Neural progenitor cell (in vitro differentiated cells): ENCODE data around the gene FSCN2. TPM values are rescaled to one million over a fixed set of nuclear protein-coding genes. Genes with fewer than 3 reads are reported as not detected.

Experiments used
- DNase-seq: peaks from one replicate; pipeline ENCODE4 v3.0.0-alpha.2; 2016; ENCODE audit warnings: low spot score
- H2AFZ ChIP-seq: fragments of 200-600 bp; sonication (generic); replicated peaks from 2 replicates; pipeline ENCODE4 v1.6.1; 2016; ENCODE audit warnings: antibody characterized with exemption
- H3F3A ChIP-seq: fragments of 200-600 bp; sonication (generic); 2 replicates; pipeline ENCODE4 v1.6.1; 2016; ENCODE audit warnings: antibody characterized with exemption, low read depth
- H3K27ac ChIP-seq: fragments of 200-600 bp; sonication (generic); 2 replicates; pipeline ENCODE4 v1.5.1; 2016; ENCODE audit warnings: mild to moderate bottlenecking
- H3K27me3 ChIP-seq: fragments of 200-600 bp; sonication (generic); 2 replicates; pipeline ENCODE4 v1.6.1; 2016; ENCODE audit warnings: mild to moderate bottlenecking, moderate library complexity
- H3K36me3 ChIP-seq: fragments of 200-600 bp; sonication (generic); 2 replicates; pipeline ENCODE4 v1.5.1; 2016
- H3K4me1 ChIP-seq: fragments of 200-600 bp; sonication (generic); 2 replicates; pipeline ENCODE4 v1.6.1; 2016; ENCODE audit warnings: mixed run types
- H3K4me2 ChIP-seq: fragments of 200-600 bp; sonication (generic); 2 replicates; pipeline ENCODE4 v1.6.1; 2016
- H3K4me3 ChIP-seq: fragments of 200-600 bp; sonication (generic); 2 replicates; pipeline ENCODE4 v1.5.1; 2016
- H3K79me2 ChIP-seq: fragments of 200-600 bp; sonication (generic); 2 replicates; pipeline ENCODE4 v1.6.1; 2016; ENCODE audit warnings: low read depth
- H3K9ac ChIP-seq: fragments of 200-600 bp; sonication (generic); 2 replicates; pipeline ENCODE4 v1.6.1; 2016
- H3K9me3 ChIP-seq: fragments of 200-600 bp; sonication (generic); 2 replicates; pipeline ENCODE4 v1.5.1; 2016; ENCODE audit warnings: low read depth
- H4K20me1 ChIP-seq: fragments of 200-600 bp; sonication (generic); 2 replicates; pipeline ENCODE4 v1.6.1; 2016; ENCODE audit warnings: low read depth
- H3K27ac Mint-ChIP-seq: 3 replicates; pipeline ENCODE4 v1.8.0; 2021; ENCODE audit warnings: mixed read lengths
- H3K27me3 Mint-ChIP-seq: 2 replicates; pipeline ENCODE4 v1.8.0; 2022; ENCODE audit warnings: low read depth, mild to moderate bottlenecking, inconsistent platforms, moderate library complexity, mixed read lengths; ENCODE audit not compliant: insufficient read depth
- H3K36me3 Mint-ChIP-seq: 3 replicates; pipeline ENCODE4 v1.8.0; 2021; ENCODE audit warnings: mixed read lengths
- H3K4me1 Mint-ChIP-seq: 3 replicates; pipeline ENCODE4 v1.8.0; 2021; ENCODE audit warnings: mixed read lengths
- H3K4me3 Mint-ChIP-seq: 3 replicates; pipeline ENCODE4 v1.8.0; 2021; ENCODE audit warnings: mild to moderate bottlenecking, moderate library complexity, mixed read lengths
- H3K9me3 Mint-ChIP-seq: 3 replicates; pipeline ENCODE4 v1.8.0; 2020; ENCODE audit warnings: mixed read lengths
- EZH2 ChIP-seq: fragments of 200-600 bp; sonication (generic); IDR thresholded peaks from 2 replicates; pipeline ENCODE4 v1.6.1; 2017; ENCODE audit warnings: antibody characterized with exemption, mild to moderate bottlenecking, moderate library complexity
- EZH2phosphoT487 ChIP-seq: fragments of 200-600 bp; sonication (generic); IDR thresholded peaks from 2 replicates; pipeline ENCODE4 v1.6.1; 2017; ENCODE audit warnings: antibody characterized with exemption
- total RNA-seq: library from RNA; depleted of rRNA; stranded (reverse); fragments of >200 nt; gene quantifications from 2 replicates; pipeline ENCODE4 v1.2.3, GENCODE V29; 2015; ENCODE audit warnings: low replicate concordance
- TF ChIP-seq, protein P1 (sequence below): fragments of 200-600 bp; sonication (generic); IDR thresholded peaks from 2 replicates; pipeline ENCODE4 v1.5.1; 2017; ENCODE audit warnings: antibody characterized with exemption, mild to moderate bottlenecking

Gene FSCN2
- total RNA-seq, 1 donor from 2014 or later = not detected

- Histone ChIP-seq H3K36me3 (no peaks in the 10 kb centered on the region), H3K9me3 (no peaks in the 10 kb centered on the region), H2AFZ (no peak overlapping the region), H4K20me1 (peaks cover 17% of the 10 kb centered on the region), H3K4me3 (no peak overlapping the region), H3K4me2 (no peak overlapping the region), H3K27ac (no peak overlapping the region), H3K27me3 (peaks cover 19% of the 10 kb centered on the region), H3K79me2 (no peaks in the 10 kb centered on the region), H3K9ac (no peak overlapping the region), H3F3A (no peaks in the 10 kb centered on the region), H3K4me1 (peaks cover 3% of the 10 kb centered on the region)
- H3K4me3 Mint-ChIP-seq = peak overlapping the region; percentile 57
- TF ChIP-seq EZH2 (no peak), EZH2phosphoT487 (no peak)
- TF ChIP-seq, protein P1, sequence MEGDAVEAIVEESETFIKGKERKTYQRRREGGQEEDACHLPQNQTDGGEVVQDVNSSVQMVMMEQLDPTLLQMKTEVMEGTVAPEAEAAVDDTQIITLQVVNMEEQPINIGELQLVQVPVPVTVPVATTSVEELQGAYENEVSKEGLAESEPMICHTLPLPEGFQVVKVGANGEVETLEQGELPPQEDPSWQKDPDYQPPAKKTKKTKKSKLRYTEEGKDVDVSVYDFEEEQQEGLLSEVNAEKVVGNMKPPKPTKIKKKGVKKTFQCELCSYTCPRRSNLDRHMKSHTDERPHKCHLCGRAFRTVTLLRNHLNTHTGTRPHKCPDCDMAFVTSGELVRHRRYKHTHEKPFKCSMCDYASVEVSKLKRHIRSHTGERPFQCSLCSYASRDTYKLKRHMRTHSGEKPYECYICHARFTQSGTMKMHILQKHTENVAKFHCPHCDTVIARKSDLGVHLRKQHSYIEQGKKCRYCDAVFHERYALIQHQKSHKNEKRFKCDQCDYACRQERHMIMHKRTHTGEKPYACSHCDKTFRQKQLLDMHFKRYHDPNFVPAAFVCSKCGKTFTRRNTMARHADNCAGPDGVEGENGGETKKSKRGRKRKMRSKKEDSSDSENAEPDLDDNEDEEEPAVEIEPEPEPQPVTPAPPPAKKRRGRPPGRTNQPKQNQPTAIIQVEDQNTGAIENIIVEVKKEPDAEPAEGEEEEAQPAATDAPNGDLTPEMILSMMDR = no peak
- no peaks in the 10 kb centered on the region for H3K9me3 Mint-ChIP-seq
- H3K27ac Mint-ChIP-seq = no peak overlapping the region
- peaks cover 5% of the 10 kb centered on the region for H3K36me3 Mint-ChIP-seq
- H3K4me1 Mint-ChIP-seq = peaks cover 7% of the 10 kb centered on the region
- DNase-seq = no peak
- no peaks in the 10 kb centered on the region for H3K27me3 Mint-ChIP-seq
Observed at GRCh38 chr17:81541123-81541522, 12.9 kb downstream of the FSCN2 start.

DNA sequence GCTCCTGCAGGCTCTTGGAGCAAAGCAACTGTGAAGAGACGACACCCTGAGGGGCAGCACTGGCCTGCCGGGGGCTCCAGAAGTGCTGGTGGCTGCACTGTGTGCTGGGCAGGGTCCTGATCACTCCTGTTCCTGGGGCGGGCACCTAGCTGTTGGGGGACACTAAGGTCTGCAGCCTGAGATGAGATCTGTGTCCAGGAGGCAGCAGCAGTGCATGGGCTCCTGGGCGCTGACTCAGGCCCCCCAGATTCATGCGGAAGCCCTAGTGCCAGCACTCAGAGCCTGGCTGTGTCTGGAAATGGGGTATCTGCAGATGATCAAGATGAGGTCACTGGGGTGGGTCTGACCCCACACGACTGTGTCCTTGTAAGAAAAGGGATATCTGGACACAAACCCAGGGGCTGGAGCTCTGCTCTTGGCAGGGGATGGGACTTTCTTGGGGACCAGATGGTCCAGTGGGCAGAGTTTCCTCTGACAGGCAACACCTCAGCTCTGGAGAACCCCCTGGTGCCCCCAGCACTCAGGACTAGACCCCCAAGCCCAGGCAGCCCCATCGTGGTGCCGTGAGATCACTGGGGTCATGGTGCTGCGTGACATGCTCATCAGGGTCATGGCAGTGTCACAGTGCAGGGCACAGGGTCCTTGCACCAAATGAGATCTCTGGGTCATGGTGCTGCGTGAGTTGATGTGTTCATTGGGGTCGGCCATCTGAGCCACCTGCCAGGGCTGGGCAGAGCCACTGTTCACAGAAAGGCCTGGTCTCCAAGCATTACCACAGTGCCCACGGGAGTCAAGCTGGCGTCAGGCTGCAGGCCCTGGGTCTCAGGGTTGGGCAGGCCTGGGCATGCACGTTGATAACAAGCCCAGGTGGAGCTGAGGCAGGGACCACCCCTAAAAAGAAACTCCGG lies 14.5 kb downstream of the FSCN2 start:
- Mint-ChIP-seq H3K9me3 (no peaks in the 10 kb centered on the region), H3K27ac (peak overlapping the region; percentile 69), H3K27me3 (no peaks in the 10 kb centered on the region), H3K4me3 (no peak overlapping the region), H3K36me3 (peaks cover 7% of the 10 kb centered on the region), H3K4me1 (peaks cover 4% of the 10 kb centered on the region)
- H3K4me2 ChIP-seq = no peak overlapping the region
- no peak overlapping the region for H3K27ac ChIP-seq
- H3K36me3 ChIP-seq = no peaks in the 10 kb centered on the region
- no peak overlapping the region for H3K9ac ChIP-seq
- H3F3A ChIP-seq = no peaks in the 10 kb centered on the region
- peaks cover 9% of the 10 kb centered on the region for H4K20me1 ChIP-seq
- no peaks in the 10 kb centered on the region for H3K79me2 ChIP-seq
- H3K4me3 ChIP-seq = no peak overlapping the region
- H3K9me3 ChIP-seq = no peaks in the 10 kb centered on the region
- TF ChIP-seq EZH2phosphoT487 (no peak), EZH2 (no peak)
- TF ChIP-seq, protein P1 = no peak
- no peaks in the 10 kb centered on the region for H3K4me1 ChIP-seq
- no peak overlapping the region for H2AFZ ChIP-seq
- H3K27me3 ChIP-seq = peaks cover 3% of the 10 kb centered on the region
- DNase-seq = no peak

DNA sequence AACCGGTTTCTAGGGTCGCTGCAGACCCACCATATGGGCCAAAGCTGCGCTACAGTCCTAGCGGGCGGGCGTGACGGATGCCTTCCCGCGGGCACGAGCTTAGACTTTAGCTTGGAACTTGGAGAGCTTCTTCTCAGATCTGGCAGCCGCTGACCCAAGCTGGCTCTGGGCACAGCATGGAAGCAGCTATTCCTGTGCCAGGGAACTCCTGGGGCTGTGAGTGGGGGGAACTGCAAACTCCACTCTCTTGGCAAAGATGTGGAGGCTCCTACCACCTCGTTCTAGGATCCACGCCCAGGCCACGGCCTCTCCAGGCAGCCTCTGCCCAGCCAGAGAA lies 15.1 kb downstream of the FSCN2 start:
- H3K27ac Mint-ChIP-seq = no peak overlapping the region
- Histone ChIP-seq H3K27me3 (no peaks in the 10 kb centered on the region), H4K20me1 (peaks cover 3% of the 10 kb centered on the region), H3K9ac (no peak overlapping the region), H3F3A (no peaks in the 10 kb centered on the region), H3K4me3 (no peak overlapping the region), H3K9me3 (no peaks in the 10 kb centered on the region), H3K4me2 (no peak overlapping the region), H3K27ac (no peak overlapping the region), H2AFZ (no peak overlapping the region), H3K36me3 (no peaks in the 10 kb centered on the region), H3K79me2 (no peaks in the 10 kb centered on the region), H3K4me1 (no peaks in the 10 kb centered on the region)
- no peaks in the 10 kb centered on the region for H3K9me3 Mint-ChIP-seq
- TF ChIP-seq, protein P1 = no peak
- TF ChIP-seq EZH2phosphoT487 (no peak), EZH2 (no peak)
- H3K36me3 Mint-ChIP-seq = peaks cover 7% of the 10 kb centered on the region
- no peak for DNase-seq
- H3K4me3 Mint-ChIP-seq = no peak overlapping the region
- no peaks in the 10 kb centered on the region for H3K4me1 Mint-ChIP-seq
- H3K27me3 Mint-ChIP-seq = no peaks in the 10 kb centered on the region
